Inferior parietal cortex (tissue), 1 donor: ENCODE measurements around the gene UBL3.
A peak's percentile ranks its signal among the peaks of the same experiment; 100 is the strongest.

Experiments used
- DNase-seq: peaks from one replicate; pipeline ENCODE4 v3.0.0-alpha.2; 2016; ENCODE audit errors: extremely low spot score

Gene UBL3

DNA sequence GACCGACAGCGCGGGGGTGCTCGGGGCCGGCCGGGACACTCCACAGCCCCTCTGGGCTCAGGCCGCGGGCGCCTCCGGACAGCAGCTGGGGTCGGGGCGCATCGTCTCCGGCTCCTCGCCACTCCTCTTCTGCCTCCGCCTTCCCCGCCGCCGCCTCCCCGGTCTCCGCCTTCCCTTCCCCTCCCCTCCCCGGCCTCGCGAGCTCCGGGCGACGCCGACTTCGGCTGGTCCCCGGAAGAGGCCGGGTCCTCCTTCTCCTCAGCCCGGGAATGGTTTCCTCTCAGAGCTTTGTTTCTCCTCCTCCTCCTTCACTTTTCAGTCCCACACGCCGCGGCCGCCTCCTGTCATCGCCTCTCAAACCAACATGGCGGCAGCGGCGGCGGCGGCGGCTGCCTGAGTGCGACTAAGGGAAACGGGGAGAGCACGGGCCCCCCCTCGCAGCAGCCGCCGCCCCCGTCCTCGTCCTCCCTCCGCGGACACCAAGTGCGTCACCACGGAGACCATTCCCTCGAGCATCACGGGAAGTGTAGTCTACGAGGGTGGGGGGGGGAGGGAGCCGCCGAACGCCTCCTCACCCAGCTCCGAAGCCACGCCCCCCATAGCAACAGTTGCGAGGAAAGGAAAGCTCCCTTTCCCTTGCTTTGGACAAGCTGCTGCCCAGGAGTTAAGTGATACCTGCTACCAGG, at the start of gene UBL3:
Gene UBL3, minus strand, starts transcription at position 405 of the 686 bp plus-strand sequence. CDS start 1,079 bp downstream, outside the sequence.
- peak; percentile 94 for DNase-seq

- DNase-seq = no peak
These were observed 46.7 kb upstream of the UBL3 start for GRCh38 chr13:29897102-29897501.

DNA sequence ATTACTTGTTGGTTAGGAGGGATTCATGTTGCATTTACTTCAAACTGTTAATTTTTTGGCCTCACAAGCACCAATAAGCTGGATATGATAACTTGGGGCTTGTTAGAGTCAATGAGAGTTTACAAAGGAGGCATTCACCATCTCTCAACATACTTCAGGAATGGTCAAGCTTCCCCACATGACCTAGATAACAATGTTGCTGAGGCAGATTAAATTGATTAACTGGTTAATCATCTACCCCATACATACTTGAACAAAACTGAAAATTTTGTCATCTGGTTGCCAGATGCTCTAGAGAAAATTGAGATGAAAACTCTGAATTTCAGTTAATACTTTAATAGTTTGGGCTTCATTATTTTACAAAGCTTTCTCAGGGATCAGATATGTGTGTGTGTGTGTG, 43.0 kb upstream of the UBL3 start:
- DNase-seq = no peak

DNA sequence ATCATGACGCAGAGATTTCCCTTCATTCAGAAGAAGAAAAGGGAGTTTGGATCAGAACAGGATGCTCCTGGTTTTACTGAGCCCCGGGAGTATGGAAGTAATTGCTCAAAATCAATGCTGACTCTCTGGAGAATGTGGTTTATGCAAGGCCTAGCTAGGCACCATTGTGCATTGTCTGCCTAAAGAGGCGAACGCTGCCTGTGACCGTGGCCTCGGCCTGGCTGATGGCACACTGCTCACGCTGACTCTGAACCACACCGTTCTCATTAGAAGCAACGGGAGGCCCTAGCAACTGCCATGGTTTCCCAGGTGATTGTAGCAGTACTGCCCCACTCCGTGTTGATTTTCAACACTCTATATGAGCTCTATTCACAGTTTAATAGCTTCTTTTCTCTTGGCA, 41.7 kb upstream of the UBL3 start:
- DNase-seq = peak; percentile 56

- no peak for DNase-seq
These were observed 38.7 kb upstream of the UBL3 start for GRCh38 chr13:29889111-29889510.

GRCh38 chr13:29888306-29888705, 37.9 kb upstream of the UBL3 start:
- no peak for DNase-seq

DNA sequence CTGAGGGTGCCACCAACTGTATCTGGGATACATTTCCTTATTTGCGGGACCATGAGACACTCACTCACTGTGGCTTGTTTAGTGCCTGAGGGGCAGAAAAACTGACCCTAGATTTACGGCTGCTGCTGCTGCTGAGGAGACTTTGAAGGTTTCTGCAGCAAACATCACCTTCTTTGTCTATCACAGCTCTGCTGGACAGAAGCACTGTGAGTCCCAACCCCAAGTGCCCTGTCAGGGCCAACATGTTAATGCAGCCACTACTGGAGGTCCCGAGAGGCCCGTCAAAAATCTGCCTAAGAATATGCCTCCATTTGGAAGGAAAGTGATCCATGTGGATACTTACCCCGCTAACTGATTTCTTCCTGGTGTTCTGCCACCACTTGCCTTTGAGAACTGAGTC, 37.3 kb upstream of the UBL3 start:
- DNase-seq = no peak

- DNase-seq = no peak
These were observed 36.7 kb upstream of the UBL3 start for GRCh38 chr13:29887030-29887557.

DNA sequence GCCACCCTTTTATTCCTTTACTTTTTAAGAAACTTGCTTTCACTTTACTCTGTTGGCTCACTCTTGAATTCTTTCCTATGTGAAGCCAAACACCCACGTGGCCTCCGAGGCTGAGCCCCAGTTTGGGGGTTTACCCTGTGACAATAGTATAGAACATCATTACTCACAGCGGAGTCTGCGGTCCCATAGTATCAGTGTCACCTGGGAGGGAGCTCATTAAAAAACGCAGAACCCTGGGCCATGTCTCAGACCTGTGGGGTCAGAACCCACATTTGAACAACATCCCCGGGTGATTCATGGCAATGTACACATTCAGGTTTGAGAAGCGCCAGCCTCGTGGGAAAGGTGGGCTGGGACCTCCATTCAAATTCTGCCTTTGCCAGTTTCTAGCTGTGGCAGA, 36.0 kb upstream of the UBL3 start:
- no peak for DNase-seq

DNA sequence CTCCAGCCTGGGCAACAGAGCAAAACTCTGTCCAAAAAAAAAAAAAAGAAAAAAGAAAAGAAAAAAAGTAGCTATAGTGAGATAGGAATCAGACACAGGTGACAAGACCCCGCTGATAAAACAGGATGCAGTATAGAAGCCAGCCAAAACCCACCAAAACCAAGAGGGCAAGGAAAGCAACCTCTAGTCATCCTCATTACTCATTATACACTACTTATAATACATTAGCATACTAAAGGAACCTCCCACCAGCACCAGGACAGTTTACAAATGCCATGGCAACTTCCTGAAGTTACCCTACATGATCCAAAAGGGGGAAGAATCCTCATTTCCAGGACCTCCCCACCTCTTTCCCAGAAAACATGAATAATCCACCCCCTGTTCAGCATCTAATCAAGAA, 35.6 kb upstream of the UBL3 start:
- DNase-seq = no peak

GRCh38 chr13:29884671-29885430, 34.4 kb upstream of the UBL3 start:
- DNase-seq = peak; percentile 64

DNA sequence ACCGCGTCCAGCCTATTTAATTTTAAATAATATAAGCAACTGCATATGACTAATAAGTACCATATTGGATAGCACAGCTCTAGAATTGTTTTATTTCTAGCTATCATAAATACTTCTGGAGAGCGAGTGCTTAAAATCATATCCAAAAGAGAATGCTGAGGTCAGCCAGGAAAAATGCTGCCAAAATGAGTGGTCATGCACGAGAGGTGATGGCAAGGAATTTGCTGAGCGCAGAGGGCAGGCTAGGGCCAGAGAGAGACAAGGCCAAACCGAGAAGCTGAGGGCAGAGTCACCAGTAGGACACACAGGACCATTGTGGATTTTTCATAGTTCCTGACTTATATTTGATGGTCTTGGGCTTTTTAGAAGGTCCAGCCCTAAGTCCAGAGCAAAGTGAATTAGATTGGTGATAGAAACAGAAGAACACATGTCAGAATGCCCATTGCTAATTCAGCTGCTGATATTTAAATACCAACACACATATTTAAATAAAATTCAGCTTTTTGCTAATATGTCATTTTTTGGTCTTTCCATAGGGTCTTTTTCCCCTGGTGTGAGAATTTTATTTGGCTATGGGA, 33.6 kb upstream of the UBL3 start:
- DNase-seq = no peak

DNA sequence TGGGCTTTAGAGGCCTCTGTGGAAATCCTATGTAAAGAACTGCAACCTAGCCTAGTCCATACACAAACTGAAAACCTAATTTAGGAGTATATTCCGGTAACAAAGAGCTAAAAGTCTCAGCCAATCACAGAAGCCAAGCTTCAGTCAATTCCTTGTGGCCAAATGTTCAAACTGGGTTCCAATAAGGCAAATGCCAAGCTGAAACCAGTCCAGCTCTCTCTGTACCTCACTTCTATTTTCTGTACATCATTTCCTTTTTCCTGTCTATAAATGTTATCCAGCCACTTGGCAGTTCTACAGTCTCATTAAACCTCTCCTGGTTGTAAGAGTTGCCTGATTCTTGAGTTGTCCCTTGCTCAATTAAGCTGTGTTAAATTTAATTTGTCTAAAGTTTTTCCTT, 31.7 kb upstream of the UBL3 start:
- no peak for DNase-seq

DNA sequence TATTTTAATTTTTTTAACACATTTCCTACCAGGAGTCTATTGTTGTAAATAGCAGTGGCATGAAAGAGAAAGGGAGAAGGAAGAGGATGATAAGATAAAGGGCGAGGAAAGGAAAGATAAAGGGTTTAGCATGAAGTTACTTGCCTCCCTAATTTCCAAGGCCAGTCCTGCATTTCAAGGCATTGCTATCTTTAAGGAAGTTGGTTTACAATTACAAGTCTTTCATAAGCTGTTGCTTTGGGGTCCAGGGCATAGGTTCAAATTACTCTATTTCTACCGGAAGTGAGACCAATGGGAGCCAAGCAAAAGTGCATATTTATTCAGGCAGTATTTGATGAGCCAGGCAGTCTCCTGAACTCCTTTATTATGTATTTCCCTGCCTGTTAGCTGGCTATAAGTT, 27.7 kb upstream of the UBL3 start:
- DNase-seq = no peak

DNA sequence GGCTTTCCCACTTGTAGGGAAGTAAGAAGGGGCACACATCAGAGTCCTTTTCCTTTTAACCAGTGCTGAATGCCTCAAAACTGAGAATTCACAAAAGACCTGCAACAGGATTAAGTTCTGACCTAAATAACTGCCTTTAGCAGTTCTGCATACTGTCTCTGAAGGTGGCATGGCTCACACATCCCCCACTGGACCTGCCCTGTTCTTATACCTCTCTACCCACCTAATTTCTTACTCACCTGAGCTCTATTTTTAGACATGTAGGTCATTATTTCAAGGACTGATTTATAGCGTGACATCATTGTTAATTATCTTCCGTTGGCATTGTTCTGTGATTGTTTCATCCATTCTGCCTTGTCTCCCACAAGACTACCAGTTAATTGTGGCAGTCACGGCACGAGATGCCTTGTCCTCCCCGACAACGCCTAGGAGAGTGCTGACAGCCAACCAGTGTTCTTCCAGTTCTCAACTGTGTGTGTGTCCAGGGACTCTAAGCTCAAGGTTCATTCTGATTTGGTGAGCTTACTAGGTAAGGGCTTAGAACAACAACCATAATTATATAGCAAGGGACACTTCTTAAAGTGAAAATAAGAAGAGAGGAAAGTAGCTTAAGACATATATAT, 27.1 kb upstream of the UBL3 start:
- DNase-seq = no peak

- DNase-seq = no peak
These were observed 25.2 kb upstream of the UBL3 start for GRCh38 chr13:29875646-29876045.

DNA sequence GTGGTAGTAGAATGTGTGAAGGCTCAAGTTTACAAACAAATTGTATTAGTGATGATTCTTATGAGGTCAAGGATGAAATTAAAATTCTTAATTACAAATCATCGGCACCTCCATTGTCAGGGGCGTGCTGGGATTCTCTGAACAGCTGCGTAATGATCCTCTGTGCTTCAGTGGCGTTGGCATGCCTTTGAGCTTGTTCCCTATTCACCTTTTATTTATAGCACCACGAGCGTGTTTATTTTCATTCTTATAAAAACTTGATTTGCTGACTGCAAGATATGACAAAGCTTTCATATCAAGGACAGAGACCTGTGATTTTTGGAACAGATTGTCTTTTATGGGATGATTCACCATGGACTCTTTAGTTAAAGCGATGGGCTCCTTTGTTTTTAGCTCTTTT, 18.2 kb upstream of the UBL3 start:
- DNase-seq = no peak

- DNase-seq = no peak
These were observed 15.5 kb upstream of the UBL3 start for GRCh38 chr13:29865934-29866333.

DNA sequence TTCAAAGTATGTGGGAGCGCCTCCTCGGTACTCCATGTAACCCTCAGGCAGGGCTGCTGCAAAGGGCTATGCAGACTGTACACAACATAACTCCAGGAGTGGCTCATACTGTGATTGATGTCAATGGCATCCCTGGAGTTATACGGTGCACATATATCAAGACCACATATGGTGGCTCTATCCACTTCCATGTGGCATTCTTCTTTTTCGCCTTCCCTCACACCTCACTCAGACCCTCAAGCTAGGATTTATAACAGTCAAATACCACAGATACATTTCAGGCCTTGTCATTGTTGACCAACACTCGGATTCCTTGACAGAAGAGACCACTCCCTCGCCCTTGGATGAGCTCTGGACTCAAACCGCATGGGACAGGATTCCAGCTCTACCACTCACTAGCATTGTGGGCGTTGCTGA, 11.3 kb upstream of the UBL3 start:
- no peak for DNase-seq

GRCh38 chr13:29859971-29860370, 9.6 kb upstream of the UBL3 start:
- DNase-seq = no peak

GRCh38 chr13:29858667-29859066, 8.2 kb upstream of the UBL3 start:
- DNase-seq = no peak

GRCh38 chr13:29858231-29858630, 7.8 kb upstream of the UBL3 start:
- no peak for DNase-seq
